ENCODE measurements around the gene KIF2A.

GRCh38 chr5:62315376-62316175 lies 9.6 kb downstream of the KIF2A start:
- TF ChIP-seq CTCF (conservative IDR thresholded peaks at IDR 0.05; ENCODE audit: low read depth, low read length) (no peak), POLR2A (IDR thresholded peaks at IDR 0.05; ENCODE audit: low read depth, low read length) (no peak), BHLHE40 (IDR thresholded peaks at IDR 0.05; ENCODE audit: low read depth, low read length) (no peak), RAD21 (IDR thresholded peaks at IDR 0.05; ENCODE audit: low read length) (no peak)

All from IMR-90 (cell line).